ENCODE data around the gene AMFR.

DNA sequence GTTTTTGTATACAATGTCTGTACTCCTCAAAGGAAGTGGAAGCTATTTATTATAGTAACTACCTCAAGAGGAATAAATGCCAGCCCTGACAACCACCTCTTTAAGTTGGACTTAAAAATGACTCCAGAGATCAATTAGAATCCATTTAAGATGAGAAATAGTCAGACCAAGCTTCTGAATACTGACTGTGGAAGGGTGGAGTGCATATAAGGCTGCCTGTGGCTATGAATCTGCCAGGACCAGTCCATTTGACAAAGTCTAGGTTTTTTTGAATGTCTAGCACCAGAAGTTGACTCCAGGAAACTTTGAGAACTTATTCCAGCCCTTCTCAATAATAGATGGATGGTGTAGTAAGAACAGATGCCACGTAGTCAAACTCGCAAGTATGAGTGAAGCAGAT, 41.0 kb upstream of the AMFR start:
- TF ChIP-seq GATA3 (IDR thresholded peaks at IDR 0.05; ENCODE audit: low read depth, low read length): no peak
- TF ChIP-seq GATA2 (IDR thresholded peaks at IDR 0.05; ENCODE audit: low read depth, low read length): no peak
